Fibroblast of mammary gland (primary cell): ENCODE measurements around the gene DOCK3.

Experiments
- DNase-seq: peaks from one replicate; pipeline ENCODE4 v3.0.0-alpha.2; 2010; ENCODE audit warnings: low read depth
- H3K4me3 ChIP-seq: 2 replicates; pipeline ENCODE4 v1.5.1; 2011; ENCODE audit warnings: low read depth, mild to moderate bottlenecking, low read length, moderate library complexity; ENCODE audit not compliant: control insufficient read depth
- CTCF ChIP-seq: conservative IDR thresholded peaks from 2 replicates; pipeline ENCODE4 v1.5.1; 2011; ENCODE audit warnings: low read depth, low read length, inconsistent platforms; ENCODE audit not compliant: control insufficient read depth, insufficient read depth

The DOCK3 gene

GRCh38 chr3:50978991-50979667 lies 304.4 kb downstream of the DOCK3 start:
- H3K4me3 ChIP-seq = no peak overlapping the region
- DNase-seq = no peak
- TF ChIP-seq CTCF = no peak

- DNase-seq = no peak
- no peak overlapping the region for H3K4me3 ChIP-seq
- no peak for TF ChIP-seq CTCF
These were observed 308.0 kb downstream of the DOCK3 start for GRCh38 chr3:50982540-50983325.

GRCh38 chr3:50983887-50984286 lies 309.2 kb downstream of the DOCK3 start:
- no peak for DNase-seq
- no peak overlapping the region for H3K4me3 ChIP-seq
- TF ChIP-seq CTCF = no peak

- no peak for TF ChIP-seq CTCF
- no peak overlapping the region for H3K4me3 ChIP-seq
- DNase-seq = no peak
These were observed 311.2 kb downstream of the DOCK3 start for GRCh38 chr3:50985893-50986292.

GRCh38 chr3:50986726-50987125 lies 312.0 kb downstream of the DOCK3 start:
- no peak for TF ChIP-seq CTCF
- no peak overlapping the region for H3K4me3 ChIP-seq
- no peak for DNase-seq

- no peak for DNase-seq
These were observed 319.8 kb downstream of the DOCK3 start for GRCh38 chr3:50994537-50994936.

More at GRCh38 chr3:50994537-50994936, 319.8 kb downstream of the DOCK3 start:
- H3K4me3 ChIP-seq = no peak overlapping the region
- no peak for TF ChIP-seq CTCF
